ENCODE data around the gene WDR81. TPM values are rescaled to one million over a fixed set of nuclear protein-coding genes. Genes with fewer than 3 reads are reported as not detected.

Gene WDR81
- total and polyA plus RNA-seq, 3 donors from 2014 or later, result 16.9 to 71.4 (median 58.4) TPM

GRCh38 chr17:1709403-1709951, 15.0 kb upstream of the WDR81 start:
- no peaks in the 10 kb centered on the region for H3K9me3 ChIP-seq
- WGBS, 2 donors, result 0 to 11% methylated on average over 3 to 16 of the region's 16 CpGs
- TF ChIP-seq POLR2A (IDR thresholded peaks at IDR 0.05), result no peak
- TF ChIP-seq CTCF (IDR thresholded peaks at IDR 0.05), result no peak
- H3K4me3 ChIP-seq, result peak overlapping the region; percentile 65 to 72
- no peak for DNase-seq
- H3K27ac ChIP-seq, result peak overlapping the region in 1 of 2 donors; percentile 77
- no peaks in the 10 kb centered on the region for H3K36me3 ChIP-seq (ENCODE audit: low read depth, missing control alignments)
- H3K4me1 ChIP-seq, result peaks cover 29% of the 10 kb centered on the region
- no peaks in the 10 kb centered on the region for H3K27me3 ChIP-seq
- intact Hi-C loops (cut with DNase I; ENCODE audit: low total_unique reads), result no loop called here

- 3% methylated on average over 81 of the region's 83 CpGs; no CpG with 5 or more reads in 1 of the 2 donors for WGBS, 2 donors
- Histone ChIP-seq H3K27me3 (no peaks in the 10 kb centered on the region), H3K36me3 (ENCODE audit: low read depth, missing control alignments) (no peaks in the 10 kb centered on the region), H3K4me3 (peak within 1 kb of the TSS; percentile 65 to 72), H3K4me1 (peaks cover 32% of the 10 kb centered on the region), H3K9me3 (no peaks in the 10 kb centered on the region), H3K27ac (peak within 1 kb of the TSS; percentile 77)
- peak; percentile 77 for DNase-seq
- TF ChIP-seq CTCF (IDR thresholded peaks at IDR 0.05), result no peak
- no peak for TF ChIP-seq POLR2A (IDR thresholded peaks at IDR 0.05)
- intact Hi-C loops (cut with DNase I; ENCODE audit: low total_unique reads), result no loop called here
Observed at GRCh38 chr17:1709971-1710806, 14.3 kb upstream of the WDR81 start, which contains the start of gene TLCD2. TLCD2 (minus strand) TSS chr17:1710377; CDS start chr17:1710242, 135 bp downstream.

GRCh38 chr17:1710807-1711553, 13.5 kb upstream of the WDR81 start:
- Histone ChIP-seq H3K9me3 (no peaks in the 10 kb centered on the region), H3K36me3 (ENCODE audit: low read depth, missing control alignments) (no peaks in the 10 kb centered on the region)
- intact Hi-C loops (cut with DNase I; ENCODE audit: low total_unique reads), result no loop called here

GRCh38 chr17:1711804-1712203, 12.7 kb upstream of the WDR81 start:
- TF ChIP-seq CTCF (IDR thresholded peaks at IDR 0.05), result no peak
- no peak for TF ChIP-seq POLR2A (IDR thresholded peaks at IDR 0.05)
- H3K9me3 ChIP-seq, result no peaks in the 10 kb centered on the region
- DNase-seq, result no peak
- H3K36me3 ChIP-seq (ENCODE audit: low read depth, missing control alignments), result no peaks in the 10 kb centered on the region
- no peak overlapping the region for H3K27ac ChIP-seq
- peaks cover 32% of the 10 kb centered on the region for H3K4me1 ChIP-seq
- H3K4me3 ChIP-seq, result no peak overlapping the region
- WGBS, 2 donors, result 74 to 78% methylated on average over 4 of the region's 4 CpGs
- intact Hi-C loops (cut with DNase I; ENCODE audit: low total_unique reads), result no loop called here
- H3K27me3 ChIP-seq, result no peaks in the 10 kb centered on the region

More at GRCh38 chr17:1710807-1711553, 13.5 kb upstream of the WDR81 start:
- Histone ChIP-seq H3K4me3 (peak overlapping the region; percentile 65 to 72), H3K4me1 (peaks cover 32% of the 10 kb centered on the region), H3K27ac (peak overlapping the region; percentile 77), H3K27me3 (no peaks in the 10 kb centered on the region)
- DNase-seq, result no peak
- WGBS, 2 donors, result 44 to 47% methylated on average over 6 to 14 of the region's 14 CpGs
- TF ChIP-seq CTCF (IDR thresholded peaks at IDR 0.05) (no peak), POLR2A (IDR thresholded peaks at IDR 0.05) (no peak)

Measured in testis (tissue), 3 donors.